Inflammatory macrophage (primary cell): ENCODE data around the gene CLEC11A.

Source experiments
- DNase-seq, 2 donors: peaks; one replicate each; pipeline ENCODE4 v3.0.0-alpha.2; 2020 to 2022

The CLEC11A gene

DNA sequence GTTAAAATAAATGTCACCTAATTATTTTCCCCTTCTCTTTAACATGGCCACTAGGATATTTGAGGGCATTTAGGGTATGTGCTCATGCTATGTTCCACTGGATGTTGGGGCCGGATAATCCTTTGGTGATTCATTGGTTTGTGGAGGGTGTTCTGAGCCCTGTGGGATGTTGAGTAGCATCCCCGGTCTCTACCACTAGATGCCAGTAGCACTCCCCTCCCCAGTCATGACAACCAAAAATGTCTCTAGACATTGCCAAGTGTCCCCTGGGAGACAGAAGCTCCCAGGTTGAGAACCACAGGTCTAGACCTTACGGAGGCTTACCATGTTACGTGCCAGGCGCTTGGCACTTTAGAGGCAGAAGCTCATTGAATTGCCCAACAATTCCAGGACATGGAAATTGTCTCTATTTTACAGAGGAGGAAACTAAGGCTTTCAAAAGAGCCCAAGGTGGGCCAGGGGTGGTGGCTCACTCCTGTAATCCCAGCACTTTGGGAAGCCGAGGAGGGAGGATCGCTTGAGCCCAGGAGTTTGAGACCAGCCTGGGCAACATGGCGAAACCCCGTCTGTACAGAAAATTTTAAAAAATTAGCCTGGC, 17.6 kb upstream of the CLEC11A start:
- peak; percentile 48 to 65 for DNase-seq

GRCh38 chr19:50706387-50706786, 16.8 kb upstream of the CLEC11A start:
- DNase-seq = no peak

DNA sequence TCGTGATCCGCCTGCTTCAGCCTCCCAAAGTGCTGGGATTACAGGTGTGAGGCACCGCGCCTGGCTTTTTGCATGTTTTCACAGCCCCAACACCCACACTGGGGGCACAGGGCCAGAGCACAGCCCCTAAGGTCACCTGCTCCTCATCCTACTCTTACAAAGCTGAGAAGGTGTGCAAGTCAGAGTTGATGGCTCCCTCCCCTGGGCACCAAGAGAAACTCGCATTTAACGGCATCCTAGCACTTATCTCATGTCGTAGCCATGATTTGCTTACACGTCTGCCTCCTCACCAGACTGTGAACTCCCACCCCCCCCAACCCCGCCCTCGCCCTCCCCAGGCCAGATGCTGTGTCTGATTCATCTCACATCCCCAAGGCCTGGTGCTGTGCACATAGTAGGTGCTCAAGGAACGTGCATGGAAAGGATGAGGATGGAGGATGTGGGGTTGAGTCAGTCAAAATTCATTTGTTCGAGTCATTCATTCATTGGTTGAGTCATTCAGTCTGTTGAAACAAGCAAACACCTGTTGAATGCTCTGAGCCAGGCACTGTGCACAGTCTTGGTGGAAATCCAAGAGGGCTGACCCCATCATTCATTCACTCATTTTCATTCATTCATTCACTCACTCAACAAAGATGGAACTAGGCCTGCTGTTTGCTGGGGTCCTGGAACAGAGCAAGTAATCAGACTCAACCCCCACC, 14.8 kb upstream of the CLEC11A start:
- no peak for DNase-seq

DNA sequence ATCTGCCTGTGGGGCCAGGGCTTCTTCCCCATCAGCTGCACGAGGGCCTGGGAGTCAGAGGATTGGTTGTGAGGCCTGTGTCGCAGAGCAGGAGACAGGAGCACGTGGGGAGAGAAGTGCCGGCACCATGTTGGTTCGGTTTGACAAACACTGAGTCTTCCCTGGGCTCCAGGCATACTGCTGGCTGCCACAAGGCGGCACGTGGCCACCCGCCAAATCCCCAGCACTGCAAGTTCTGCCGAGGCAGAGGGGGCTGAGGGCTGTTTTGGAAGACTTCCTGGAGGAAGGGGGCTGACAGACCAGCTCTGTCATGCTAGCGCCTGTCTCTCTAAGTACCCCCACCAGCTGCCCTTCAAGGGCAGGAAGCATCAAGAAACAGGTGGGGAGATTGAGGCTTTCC, 13.1 kb upstream of the CLEC11A start:
- no peak for DNase-seq

DNA sequence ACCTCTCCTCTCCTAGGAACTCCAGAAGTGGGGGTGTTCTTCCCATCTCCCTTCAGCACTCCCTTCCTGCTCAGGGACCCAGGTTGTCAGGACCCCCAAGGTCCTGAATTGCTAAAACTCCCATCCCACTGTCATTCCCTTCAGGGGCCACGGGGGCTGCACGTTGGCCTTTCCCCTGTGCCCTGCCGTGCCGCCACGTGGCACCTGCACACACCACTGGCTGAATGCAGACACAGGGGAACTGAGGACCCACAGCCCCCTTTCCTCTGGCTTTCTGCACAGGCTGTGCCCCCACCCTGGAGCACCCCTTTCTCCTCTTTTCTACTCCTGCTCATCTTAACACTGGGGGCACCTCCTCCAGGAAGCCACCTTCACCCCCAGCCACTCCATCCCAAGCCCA, 12.6 kb upstream of the CLEC11A start:
- no peak for DNase-seq

- no peak for DNase-seq
These were observed 12.0 kb upstream of the CLEC11A start for GRCh38 chr19:50711196-50711595.

GRCh38 chr19:50711805-50712204, 11.4 kb upstream of the CLEC11A start:
- no peak for DNase-seq

DNA sequence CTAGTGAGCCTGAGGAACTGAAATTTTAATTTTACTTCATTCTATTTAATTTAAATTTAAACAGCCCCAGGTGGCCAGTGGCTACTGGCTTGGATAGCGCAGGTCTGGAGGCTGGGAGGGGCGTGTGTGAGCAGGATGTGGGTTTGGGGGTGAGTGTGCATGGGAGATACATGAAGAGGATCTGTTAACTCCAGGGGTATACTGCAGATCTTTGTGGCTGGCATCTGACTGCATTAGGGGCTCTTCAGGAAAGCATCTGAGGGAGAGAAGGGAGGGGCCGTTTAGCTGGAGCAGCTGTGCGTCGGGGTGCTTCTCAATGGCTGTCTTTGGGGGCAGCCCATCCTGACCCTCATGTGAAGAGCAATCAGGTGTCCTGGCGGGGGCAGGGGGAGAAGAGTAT, 10.3 kb upstream of the CLEC11A start:
- no peak for DNase-seq

DNA sequence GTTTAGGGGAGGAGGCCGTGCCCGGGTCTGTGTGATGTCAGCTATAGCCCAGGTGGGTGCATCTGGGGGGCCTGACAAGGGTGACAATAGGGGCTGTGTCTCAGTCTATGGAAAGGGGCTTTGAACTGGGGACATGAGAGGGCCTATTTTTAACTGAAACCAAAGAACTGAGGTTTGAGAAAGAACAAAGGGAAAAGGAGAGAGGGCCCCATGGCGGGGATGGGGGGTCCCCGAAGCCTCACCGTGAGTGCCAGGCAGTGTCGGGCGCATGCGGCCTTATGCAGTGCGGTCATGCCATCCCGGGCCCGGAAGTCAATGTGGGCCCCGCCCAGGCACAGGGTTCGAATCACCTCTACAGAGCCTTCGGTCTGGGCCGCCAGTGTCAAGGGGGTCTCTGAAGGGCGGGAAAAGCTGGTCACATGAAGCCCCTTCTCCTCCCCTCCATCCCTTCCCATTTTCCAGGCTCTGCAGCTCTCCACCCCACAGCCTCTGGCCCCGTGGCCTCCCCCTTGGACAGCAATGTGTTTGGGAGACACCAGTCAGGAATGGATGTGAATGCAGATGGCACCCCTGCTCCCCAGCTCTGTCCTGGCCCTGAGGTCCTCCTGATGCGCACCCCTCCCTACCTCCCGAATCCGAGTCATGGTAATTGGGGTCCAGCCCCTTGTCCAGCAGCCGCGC, 9.5 kb upstream of the CLEC11A start:
- DNase-seq = no peak

GRCh38 chr19:50716178-50717025, 6.8 kb upstream of the CLEC11A start:
- DNase-seq = no peak

DNA sequence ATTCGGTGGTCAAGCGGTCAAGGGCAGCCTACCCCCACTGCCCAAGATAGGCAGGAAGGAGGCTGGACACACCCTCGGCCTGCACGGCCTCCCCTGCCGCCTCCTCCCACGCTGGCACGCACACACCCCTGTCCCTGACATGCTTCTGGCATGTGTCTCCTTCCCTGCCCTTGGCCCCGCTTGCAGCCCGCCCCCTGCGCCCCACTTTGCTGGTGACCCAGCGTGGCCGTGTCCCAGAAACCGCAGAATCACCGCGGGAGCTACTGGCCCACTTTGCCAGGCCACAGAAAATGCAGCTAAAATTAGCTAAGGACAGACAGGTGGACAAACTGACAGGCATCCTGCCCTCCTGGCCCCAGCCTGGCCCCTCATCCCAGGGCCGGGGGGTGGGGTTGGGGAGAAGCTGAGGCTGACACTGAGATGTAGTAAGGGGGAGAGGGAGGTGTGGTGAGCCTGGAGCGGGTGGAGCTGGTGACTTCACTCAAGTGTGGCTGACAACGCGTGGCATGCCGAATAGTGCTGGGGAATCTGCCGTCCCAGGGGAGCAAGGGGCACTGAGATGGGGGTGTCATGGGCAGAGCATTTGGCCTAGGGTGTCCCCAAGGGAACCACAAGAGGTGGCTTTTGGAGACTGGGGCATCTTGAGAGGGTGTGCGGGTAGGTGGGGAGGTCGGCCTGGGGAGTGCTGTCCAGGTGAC, 6.0 kb upstream of the CLEC11A start:
- no peak for DNase-seq

GRCh38 chr19:50717891-50718254, 5.3 kb upstream of the CLEC11A start:
- DNase-seq = no peak

DNA sequence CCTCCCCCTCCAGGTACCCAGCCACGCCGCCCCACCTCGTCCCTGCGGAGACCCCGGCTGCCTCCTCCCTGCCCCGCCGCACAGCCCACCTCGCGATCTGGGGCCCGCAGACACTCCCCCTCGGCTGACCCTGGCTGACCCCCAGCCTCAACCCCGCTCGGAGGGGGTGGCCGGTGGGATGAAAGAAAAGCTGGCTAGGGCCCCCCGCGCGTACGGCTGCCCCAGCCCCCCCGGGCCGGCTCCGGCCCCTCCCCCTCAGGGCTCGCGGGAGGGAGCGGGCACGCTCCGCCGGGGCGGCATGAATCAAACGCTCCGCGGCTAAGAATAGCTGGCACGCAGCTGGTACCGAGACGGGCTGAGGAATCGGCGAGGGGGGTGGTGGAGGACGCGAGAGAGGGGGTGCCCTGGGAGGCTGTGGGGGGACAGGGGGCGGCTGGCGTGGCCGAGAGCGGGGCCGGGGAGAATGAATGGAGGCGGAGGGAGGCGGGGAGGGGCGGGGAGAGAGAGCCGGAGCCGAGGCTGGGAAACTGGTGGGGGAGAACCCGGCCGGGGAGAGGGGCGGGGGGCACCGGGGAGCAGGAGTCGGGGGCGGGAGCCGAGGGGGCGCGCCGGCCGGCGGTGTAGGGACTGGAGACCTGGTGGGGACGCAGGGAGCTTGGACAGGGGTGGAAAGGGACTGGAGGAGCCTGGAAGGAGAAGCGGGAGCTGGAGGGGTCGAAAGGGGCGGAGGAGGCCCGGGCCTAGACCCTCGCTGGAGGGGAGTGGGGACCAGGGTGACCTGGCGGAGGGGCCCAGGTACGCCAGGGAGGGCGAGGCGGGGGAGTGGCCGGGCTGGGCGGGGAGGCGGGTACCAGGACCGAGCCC, 4.7 kb upstream of the CLEC11A start:
- no peak for DNase-seq

GRCh38 chr19:50719119-50719435, 4.1 kb upstream of the CLEC11A start:
- no peak for DNase-seq

DNA sequence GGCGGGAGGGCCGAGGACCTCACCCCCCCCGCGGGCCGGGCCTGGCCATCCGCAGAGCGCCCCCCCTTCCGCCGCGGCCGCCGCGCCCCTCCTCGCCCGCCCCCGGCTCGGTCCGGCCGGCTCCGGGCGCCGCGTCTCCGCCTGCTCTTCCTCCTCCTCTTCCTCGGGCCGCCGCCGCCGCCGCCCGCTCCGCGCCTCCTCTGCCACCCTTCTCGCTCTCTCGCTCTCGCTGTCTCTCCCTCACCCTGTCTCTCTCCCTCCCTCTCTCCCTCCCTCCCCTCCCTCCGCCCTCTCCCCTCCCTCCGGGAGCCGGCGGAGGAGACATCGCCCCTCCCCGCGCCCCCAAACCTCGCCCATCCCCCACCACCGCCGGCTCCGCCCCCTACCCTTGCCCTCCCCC, 3.6 kb upstream of the CLEC11A start, which contains the start of gene SHANK1:
SHANK1 (minus strand) TSS at position 237 of the 400 bp plus-strand sequence. CDS start 2,883 bp downstream, outside the sequence.
- DNase-seq = no peak

- DNase-seq = no peak
These were observed 2.8 kb upstream of the CLEC11A start for GRCh38 chr19:50720181-50720920.

GRCh38 chr19:50720921-50721381, 2.2 kb upstream of the CLEC11A start:
- DNase-seq = peak; percentile 36 to 68

DNA sequence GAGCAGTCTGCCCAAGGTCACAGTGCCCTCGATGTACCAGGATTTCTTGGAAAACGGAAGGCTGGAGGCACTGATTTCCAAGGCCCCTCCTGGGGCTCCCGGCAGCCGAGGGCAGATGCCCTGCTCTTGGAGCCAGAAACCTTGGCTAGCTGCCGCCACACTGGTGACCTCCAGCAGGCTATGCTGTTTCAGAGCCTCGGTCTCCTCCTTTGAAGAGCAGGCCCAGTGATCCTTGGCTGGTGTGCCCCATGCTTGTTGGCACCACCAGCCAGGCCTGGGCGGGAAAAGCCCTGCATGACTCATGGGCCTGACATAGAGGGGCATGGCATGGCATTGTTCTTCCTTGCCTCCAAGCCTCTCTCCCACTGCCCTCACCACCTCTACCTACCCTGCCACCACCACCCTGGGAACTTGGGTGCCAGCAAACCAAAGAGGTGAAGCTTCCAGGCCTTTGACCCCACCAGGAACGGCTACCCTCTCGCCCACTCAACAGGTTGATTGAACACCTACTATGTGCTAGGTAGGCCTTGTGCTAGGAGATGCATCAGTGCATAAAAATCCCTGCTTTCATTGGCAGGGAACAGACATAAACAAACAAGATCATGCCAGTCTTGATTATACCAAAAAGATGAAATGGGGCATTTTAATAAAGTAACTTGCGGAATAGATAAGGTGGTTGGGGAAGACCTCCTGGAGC, 1.6 kb upstream of the CLEC11A start:
- no peak for DNase-seq

DNA sequence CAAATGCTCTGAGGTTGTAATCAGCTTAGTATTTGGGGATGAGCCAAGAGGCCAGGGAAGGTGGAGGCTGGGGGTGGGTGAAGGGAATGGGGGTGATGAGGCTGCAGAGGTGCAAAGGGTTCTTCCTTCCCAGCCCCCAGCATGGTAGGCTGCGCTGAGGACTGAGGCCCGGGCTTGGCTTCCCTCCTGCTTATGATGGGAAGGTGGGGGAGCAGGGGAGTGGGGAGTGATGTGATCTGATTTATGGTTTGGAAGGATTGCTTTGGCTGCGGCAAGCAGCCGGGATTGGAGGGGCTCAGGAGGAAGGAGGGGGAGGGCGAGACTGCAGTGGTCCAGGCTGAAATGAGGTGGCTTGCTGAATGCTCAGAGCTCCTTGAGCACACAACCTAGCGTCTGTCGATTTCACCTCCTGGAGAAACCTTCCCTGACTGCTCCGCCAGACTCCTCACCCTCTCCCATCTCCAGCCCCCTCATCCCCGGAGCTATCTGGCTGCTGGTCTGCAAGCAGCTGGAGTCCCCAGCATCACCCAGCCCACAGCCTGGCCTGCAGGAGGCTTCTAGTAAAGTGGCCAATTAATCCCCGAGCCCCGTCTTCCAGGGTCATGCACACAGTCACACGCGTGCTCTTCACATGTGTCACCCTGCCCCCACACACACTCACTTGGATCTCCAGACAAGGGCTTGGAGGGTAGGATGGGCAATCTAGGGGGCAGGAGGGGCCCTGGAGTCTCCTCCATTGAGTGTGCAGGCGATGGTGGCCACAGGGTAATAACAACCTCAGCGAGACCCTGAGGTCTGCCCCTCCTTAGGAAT, 757 bp upstream of the CLEC11A start:
- DNase-seq = no peak
